A673 (cell line): Measurements from ENCODE around the gene SLC6A18. TPM values are rescaled to one million over a fixed set of nuclear protein-coding genes. Genes with fewer than 3 reads are reported as not detected.

Source experiments
- BruUV-seq: library from RNA; stranded (reverse); fragments of 400-500 nt; replicated peaks from 2 replicates; lab custom pipeline; 2021; lab: Mats Ljungman, UMichigan
- CTCF ChIA-PET: fragments of 300-600 bp; sonication (Branson Sonifier 250); formaldehyde crosslinking; loops from one replicate; lab custom pipeline; 2022; ENCODE audit warnings: antibody characterized with exemption; lab: Charles Lee
- POLR2A ChIA-PET: fragments of 300-600 bp; sonication (Branson Sonifier 250); formaldehyde crosslinking; loops from one replicate; lab custom pipeline; 2022; ENCODE audit warnings: antibody characterized with exemption; ENCODE audit not compliant: low non-redundant PET; lab: Charles Lee
- DNase-seq: peaks from one replicate; pipeline ENCODE4 v3.0.0-alpha.2; 2015; ENCODE audit warnings: low spot score
- H3K27ac ChIP-seq: fragments of 200-600 bp; sonication (generic); 2 replicates; pipeline ENCODE4 v1.5.1; 2016; ENCODE audit warnings: mixed run types, low read depth, mild to moderate bottlenecking, mixed read lengths, antibody characterized with exemption, low read length; ENCODE audit not compliant: poor library complexity, severe bottlenecking
- H3K27me3 ChIP-seq: fragments of 200-600 bp; sonication (generic); replicated peaks from 2 replicates; pipeline ENCODE4 v1.6.1; 2017; ENCODE audit warnings: mixed run types, low read depth, mild to moderate bottlenecking, mixed read lengths, antibody characterized with exemption, low read length; ENCODE audit not compliant: insufficient read depth, poor library complexity
- H3K36me3 ChIP-seq: fragments of 200-600 bp; sonication (generic); 2 replicates; pipeline ENCODE4 v1.6.1; 2016; ENCODE audit warnings: mixed run types, mild to moderate bottlenecking, mixed read lengths, antibody characterized with exemption, low read length; ENCODE audit not compliant: insufficient read depth, poor library complexity, severe bottlenecking
- H3K4me1 ChIP-seq: fragments of 200-600 bp; sonication (generic); 2 replicates; pipeline ENCODE4 v1.6.1; 2017; ENCODE audit warnings: mixed run types, mild to moderate bottlenecking, mixed read lengths, antibody characterized with exemption, low read length; ENCODE audit not compliant: insufficient read depth, poor library complexity, severe bottlenecking
- H3K4me3 ChIP-seq: fragments of 200-600 bp; sonication (generic); 2 replicates; pipeline ENCODE4 v1.5.1; 2016; ENCODE audit warnings: low read depth, mixed run types, mild to moderate bottlenecking, mixed read lengths, low read length; ENCODE audit not compliant: poor library complexity, severe bottlenecking
- H3K9me3 ChIP-seq: fragments of 200-600 bp; sonication (generic); 2 replicates; pipeline ENCODE4 v1.6.1; 2016; ENCODE audit warnings: mixed run types, low read depth, mild to moderate bottlenecking, mixed read lengths, antibody characterized with exemption, low read length; ENCODE audit not compliant: poor library complexity, severe bottlenecking
- EZH2 ChIP-seq: fragments of 200-600 bp; sonication (generic); IDR thresholded peaks from 2 replicates; pipeline ENCODE4 v1.6.1; 2017; ENCODE audit warnings: borderline replicate concordance, low read depth, mild to moderate bottlenecking, mixed read lengths, antibody characterized with exemption, low read length; ENCODE audit not compliant: poor library complexity, severe bottlenecking
- intact Hi-C: fragments of 100-400 bp; cut with micrococcal nuclease; formaldehyde crosslinking; loops from one replicate; pipeline ENCODE4 v1.10.0; 2022; ENCODE audit not compliant: unreplicated experiment
- total RNA-seq: library from RNA; stranded (reverse); gene quantifications from 2 replicates; pipeline ENCODE4 v1.2.3, GENCODE V29; 2021
- TF ChIP-seq, protein P1 (sequence below): fragments of 300-800, 200-600 bp; sonication (generic); conservative IDR thresholded peaks from 2 replicates; pipeline ENCODE4 v1.5.1; 2017; ENCODE audit warnings: low read depth, mild to moderate bottlenecking, antibody characterized with exemption, low read length, moderate library complexity, mixed read lengths

SLC6A18 gene
- total RNA-seq, 1 experiment from 2014 or later, result not detected

DNA sequence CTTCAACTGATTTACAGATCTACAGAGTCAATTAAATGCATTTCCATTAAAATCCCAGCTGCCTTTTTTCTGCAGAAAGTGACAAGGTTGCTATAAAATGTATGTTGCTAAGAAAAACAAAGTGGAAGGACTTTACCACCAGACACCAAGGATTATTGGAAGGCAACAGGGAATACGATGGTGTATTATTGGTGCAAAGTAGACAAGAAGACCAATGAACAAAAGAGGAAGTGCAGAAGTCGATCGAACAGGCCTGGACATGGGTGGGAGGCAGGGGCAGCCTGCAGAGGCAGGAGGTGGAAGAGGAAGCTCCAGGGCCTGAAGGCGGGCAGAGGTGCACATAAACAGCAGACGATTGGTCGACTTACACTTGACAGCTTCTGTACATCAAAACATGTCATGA, 34.3 kb upstream of the SLC6A18 start:
- no peak for DNase-seq
- POLR2A ChIA-PET, result no interaction called here
- CTCF ChIA-PET, result no interaction called here
- intact Hi-C loops, result no loop called here
- Histone ChIP-seq H3K4me1 (no peaks in the 10 kb centered on the region), H3K27me3 (peaks cover 41% of the 10 kb centered on the region), H3K9me3 (no peaks in the 10 kb centered on the region), H3K4me3 (no peak overlapping the region), H3K27ac (no peak overlapping the region), H3K36me3 (no peaks in the 10 kb centered on the region)
- no TSS peak for BruUV-seq
- TF ChIP-seq, protein P1, sequence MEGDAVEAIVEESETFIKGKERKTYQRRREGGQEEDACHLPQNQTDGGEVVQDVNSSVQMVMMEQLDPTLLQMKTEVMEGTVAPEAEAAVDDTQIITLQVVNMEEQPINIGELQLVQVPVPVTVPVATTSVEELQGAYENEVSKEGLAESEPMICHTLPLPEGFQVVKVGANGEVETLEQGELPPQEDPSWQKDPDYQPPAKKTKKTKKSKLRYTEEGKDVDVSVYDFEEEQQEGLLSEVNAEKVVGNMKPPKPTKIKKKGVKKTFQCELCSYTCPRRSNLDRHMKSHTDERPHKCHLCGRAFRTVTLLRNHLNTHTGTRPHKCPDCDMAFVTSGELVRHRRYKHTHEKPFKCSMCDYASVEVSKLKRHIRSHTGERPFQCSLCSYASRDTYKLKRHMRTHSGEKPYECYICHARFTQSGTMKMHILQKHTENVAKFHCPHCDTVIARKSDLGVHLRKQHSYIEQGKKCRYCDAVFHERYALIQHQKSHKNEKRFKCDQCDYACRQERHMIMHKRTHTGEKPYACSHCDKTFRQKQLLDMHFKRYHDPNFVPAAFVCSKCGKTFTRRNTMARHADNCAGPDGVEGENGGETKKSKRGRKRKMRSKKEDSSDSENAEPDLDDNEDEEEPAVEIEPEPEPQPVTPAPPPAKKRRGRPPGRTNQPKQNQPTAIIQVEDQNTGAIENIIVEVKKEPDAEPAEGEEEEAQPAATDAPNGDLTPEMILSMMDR, result no peak
- no peak for TF ChIP-seq EZH2

DNA sequence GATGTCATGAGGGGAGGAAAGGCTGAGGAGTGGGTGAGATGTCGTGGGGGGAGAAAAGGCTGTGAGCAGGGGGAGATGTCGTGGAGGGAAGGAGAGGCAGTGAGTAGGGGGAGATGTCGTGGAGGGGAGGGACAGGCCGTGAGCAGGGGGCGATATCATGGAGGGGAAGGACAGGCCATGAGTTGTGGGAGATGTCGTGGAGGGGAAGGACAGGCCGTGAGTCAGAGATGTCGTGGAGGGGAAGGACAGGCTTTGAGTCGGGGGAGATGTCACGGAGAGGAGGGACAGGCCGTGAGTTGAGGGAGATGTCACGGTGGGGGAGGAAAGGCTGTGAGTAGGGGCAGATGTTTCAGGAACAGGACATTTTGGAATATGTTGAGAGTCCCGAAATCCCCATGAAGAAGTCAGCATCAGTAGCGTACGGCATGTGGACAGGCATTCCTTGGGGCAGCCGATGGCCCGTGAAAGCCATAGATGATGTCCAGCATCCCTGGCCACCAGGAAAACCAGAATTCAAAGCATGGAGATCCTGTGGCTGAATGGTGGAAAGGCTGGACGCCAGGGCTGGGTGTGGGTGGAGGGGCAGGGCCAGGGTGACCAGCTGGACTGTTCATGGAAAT, 32.1 kb upstream of the SLC6A18 start:
- CTCF ChIA-PET, result no interaction called here
- BruUV-seq, result no TSS peak
- no peak for DNase-seq
- Histone ChIP-seq H3K9me3 (no peaks in the 10 kb centered on the region), H3K4me1 (no peaks in the 10 kb centered on the region), H3K27me3 (peaks cover 38% of the 10 kb centered on the region), H3K4me3 (no peak overlapping the region), H3K36me3 (no peaks in the 10 kb centered on the region), H3K27ac (no peak overlapping the region)
- no peak for TF ChIP-seq EZH2
- TF ChIP-seq, protein P1, result no peak
- intact Hi-C loops, result no loop called here
- POLR2A ChIA-PET, result no interaction called here

DNA sequence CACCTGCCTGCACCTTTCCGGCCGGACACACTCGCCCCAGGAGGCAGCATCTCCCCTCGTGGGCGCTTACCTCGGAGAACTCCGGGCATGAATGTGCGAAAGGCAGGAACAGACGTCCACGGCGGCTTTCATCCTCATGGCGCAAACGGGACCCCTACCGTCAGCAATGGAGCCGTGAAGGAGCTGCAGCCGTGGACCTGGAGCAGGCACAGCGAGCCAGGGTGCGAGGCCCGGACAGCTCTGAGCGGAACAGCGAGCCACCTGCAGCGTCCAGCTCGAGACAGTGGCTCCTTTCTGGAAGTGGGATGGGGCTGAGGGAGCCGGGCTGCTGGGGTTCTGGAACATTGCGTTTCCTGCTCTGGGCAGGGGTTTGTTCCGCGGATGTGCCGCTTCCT, 31.6 kb upstream of the SLC6A18 start:
- CTCF ChIA-PET, result no interaction called here
- TF ChIP-seq, protein P1, result no peak
- no peak for TF ChIP-seq EZH2
- Histone ChIP-seq H3K36me3 (no peaks in the 10 kb centered on the region), H3K27me3 (peaks cover 35% of the 10 kb centered on the region), H3K4me3 (no peak overlapping the region), H3K27ac (no peak overlapping the region), H3K9me3 (no peaks in the 10 kb centered on the region), H3K4me1 (no peaks in the 10 kb centered on the region)
- intact Hi-C loops, result no loop called here
- no TSS peak for BruUV-seq
- POLR2A ChIA-PET, result no interaction called here
- no peak for DNase-seq
